HG03175 (cell line): ENCODE results near the gene AGPAT4.
"Not testable (repeated sequence)": the region's sequence is repeated elsewhere in the genome, so short reads cannot be mapped to it uniquely, and the experiment has no call there.

ENCODE experiments used
- ATAC-seq: cut with Tn5 transposase; IDR thresholded peaks from one replicate; pipeline ENCODE4 v1.9.1; 2021; ENCODE audit warnings: mild to moderate bottlenecking, moderate library complexity; ENCODE audit not compliant: unreplicated experiment

The AGPAT4 gene

GRCh38 chr6:161228921-161229591, 44.8 kb downstream of the AGPAT4 start:
- ATAC-seq, result no peak

GRCh38 chr6:161228096-161228495, 45.8 kb downstream of the AGPAT4 start:
- no peak for ATAC-seq

- no peak for ATAC-seq
These were observed 46.6 kb downstream of the AGPAT4 start for GRCh38 chr6:161227004-161227960.

- ATAC-seq, result no peak
These were observed 47.6 kb downstream of the AGPAT4 start for GRCh38 chr6:161226009-161226964.

GRCh38 chr6:161225681-161226008, 48.2 kb downstream of the AGPAT4 start:
- ATAC-seq, result no peak

GRCh38 chr6:161224951-161225680, 48.7 kb downstream of the AGPAT4 start:
- not testable (repeated sequence) for ATAC-seq

- ATAC-seq, result no peak
These were observed 50.2 kb downstream of the AGPAT4 start for GRCh38 chr6:161223646-161224045.

GRCh38 chr6:161222706-161223234, 51.1 kb downstream of the AGPAT4 start:
- ATAC-seq, result no peak

- no peak for ATAC-seq
These were observed 53.5 kb downstream of the AGPAT4 start for GRCh38 chr6:161220346-161220745.

- ATAC-seq, result no peak
These were observed 54.2 kb downstream of the AGPAT4 start for GRCh38 chr6:161219680-161220079.

- no peak for ATAC-seq
These were observed 55.6 kb downstream of the AGPAT4 start for GRCh38 chr6:161218222-161218621.

- ATAC-seq, result no peak
These were observed 56.2 kb downstream of the AGPAT4 start for GRCh38 chr6:161217628-161218027.

GRCh38 chr6:161216616-161217205, 57.1 kb downstream of the AGPAT4 start:
- ATAC-seq, result no peak

GRCh38 chr6:161215876-161216615, 57.8 kb downstream of the AGPAT4 start:
- ATAC-seq, result no peak

- no peak for ATAC-seq
These were observed 58.7 kb downstream of the AGPAT4 start for GRCh38 chr6:161215193-161215592.

- ATAC-seq, result no peak
These were observed 59.1 kb downstream of the AGPAT4 start for GRCh38 chr6:161214722-161215121.

GRCh38 chr6:161212902-161213301, 61.0 kb downstream of the AGPAT4 start:
- no peak for ATAC-seq

- ATAC-seq, result no peak
These were observed 62.4 kb downstream of the AGPAT4 start for GRCh38 chr6:161211380-161212035.

- no peak for ATAC-seq
These were observed 63.0 kb downstream of the AGPAT4 start for GRCh38 chr6:161210857-161211256.
